PC-3 (cell line): ENCODE data around the gene RFX7.

ENCODE experiments used
- CTCF ChIP-seq: fragments of 300-600 bp; sonication (generic); conservative IDR thresholded peaks from 2 replicates; pipeline ENCODE4 v1.5.1; 2017; ENCODE audit warnings: antibody characterized with exemption, low read depth, mild to moderate bottlenecking, low read length
- EZH2 ChIP-seq: fragments of 300-600 bp; sonication (generic); IDR thresholded peaks from one replicate; pipeline ENCODE4 v1.6.1; 2017; ENCODE audit warnings: antibody characterized with exemption, mild to moderate bottlenecking, low read length; ENCODE audit not compliant: unreplicated experiment
- EZH2phosphoT487 ChIP-seq: fragments of 300-600 bp; sonication (generic); IDR thresholded peaks from 2 replicates; pipeline ENCODE4 v1.6.1; 2018; ENCODE audit warnings: mild to moderate bottlenecking, antibody characterized with exemption, low read length, borderline replicate concordance

- TF ChIP-seq CTCF (no peak), EZH2 (no peak), EZH2phosphoT487 (no peak)
Measured at GRCh38 chr15:56207711-56208110, 36.0 kb downstream of the RFX7 start.
